Mesenteric fat pad (tissue), 1 donor: ENCODE measurements around the gene METTL17. TPM values are rescaled to one million over a fixed set of nuclear protein-coding genes. Genes with fewer than 3 reads are reported as not detected.
"Not testable (repeated sequence)": the region's sequence is repeated elsewhere in the genome, so short reads cannot be mapped to it uniquely, and the experiment has no call there.

Experiments used
- DNase-seq: peaks from one replicate; pipeline ENCODE4 v3.0.0-alpha.2; 2020; ENCODE audit warnings: low spot score
- total RNA-seq: library from RNA; stranded (reverse); fragmentation: NEBNext Ultra II Directional; extraction: Animal tissue kit (Norgen Biotek cat#: 25700); gene quantifications from one replicate; pipeline ENCODE4 v1.2.1, GENCODE V29; 2021
- donor health status: DM: yes; HTN: yes; CAD: no.

Gene METTL17
- total RNA-seq, 1 donor from 2014 or later: 31.6 TPM

DNA sequence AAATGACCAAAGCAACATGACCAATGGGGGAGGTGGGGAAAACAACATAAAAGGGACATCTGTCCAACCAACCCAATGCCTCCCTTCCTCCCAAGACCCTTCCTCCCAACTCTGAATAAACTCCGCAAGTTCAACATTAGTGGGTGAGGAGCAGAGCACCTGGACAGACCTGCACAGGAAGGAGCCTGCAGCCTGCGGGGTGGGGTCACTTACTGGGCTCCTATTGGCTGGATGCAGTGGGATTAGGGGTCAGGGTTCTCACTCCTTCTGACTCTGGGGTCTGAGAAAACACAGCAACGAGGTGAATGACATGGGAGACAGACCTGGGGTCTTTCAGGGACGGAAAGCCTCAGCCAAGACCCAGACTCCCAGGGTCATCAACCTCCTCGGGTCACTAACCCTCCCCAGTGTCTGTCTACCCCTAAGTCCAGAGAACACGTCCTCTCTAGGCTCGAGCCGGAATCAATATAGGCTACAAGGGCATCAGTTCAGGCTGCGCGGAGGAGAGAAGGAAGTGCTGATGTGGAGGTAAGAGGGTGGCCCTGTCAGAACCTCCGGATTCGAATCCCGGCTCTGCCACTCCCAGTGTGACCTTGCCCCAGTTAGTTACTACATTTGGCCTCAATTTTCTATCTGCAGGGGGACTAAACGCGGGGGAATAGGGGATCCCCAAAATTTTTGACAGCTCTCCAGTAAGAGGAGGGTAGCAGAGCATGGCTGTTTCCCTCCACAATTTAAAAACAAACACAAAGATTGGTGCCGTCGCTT is 34.2 kb downstream of the METTL17 start:
- no peak for DNase-seq

DNA sequence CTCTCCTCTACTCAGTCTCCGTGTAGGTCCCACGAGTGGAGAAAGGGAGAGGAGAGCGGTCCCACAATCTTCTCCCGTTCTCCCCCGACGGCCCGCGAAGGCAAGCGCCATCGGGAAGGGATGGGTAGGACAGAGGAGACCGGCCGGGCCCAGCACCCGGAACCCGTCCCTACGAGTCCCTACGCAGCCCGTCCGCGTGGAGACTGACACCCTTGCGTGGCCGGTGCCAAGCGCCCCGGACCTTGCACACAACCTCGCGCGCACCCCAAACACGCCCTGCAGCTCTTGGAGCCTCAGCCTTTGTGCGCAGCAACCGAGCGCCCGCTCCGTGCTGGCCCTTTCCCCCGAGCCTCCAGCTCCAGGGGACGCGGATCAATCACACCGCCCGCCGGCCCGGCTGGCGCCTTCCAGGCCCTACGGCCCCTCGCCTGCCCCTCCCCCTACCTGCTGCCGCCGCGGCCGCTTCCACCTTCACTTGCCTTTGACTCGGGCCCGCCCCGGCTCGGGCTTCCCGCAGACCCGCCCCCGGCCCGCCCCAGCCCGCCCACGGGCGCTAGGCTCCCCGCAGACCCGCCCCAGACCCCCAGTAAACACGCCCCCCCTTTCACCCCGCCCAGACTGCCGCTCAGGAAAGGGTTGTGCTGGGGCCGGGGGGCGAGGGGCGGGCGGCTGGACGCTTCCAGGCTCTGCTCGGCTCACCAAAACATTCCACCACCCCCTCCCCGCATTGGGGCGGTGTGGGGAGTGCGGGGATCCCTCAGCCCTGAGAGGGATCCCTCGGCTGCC is 35.0 kb downstream of the METTL17 start, which contains the start of gene NDRG2:
NDRG2 (minus strand) TSS at position 477 of the 786 bp plus-strand sequence. CDS start 1,746 bp downstream, outside the sequence.
- DNase-seq: no peak

DNA sequence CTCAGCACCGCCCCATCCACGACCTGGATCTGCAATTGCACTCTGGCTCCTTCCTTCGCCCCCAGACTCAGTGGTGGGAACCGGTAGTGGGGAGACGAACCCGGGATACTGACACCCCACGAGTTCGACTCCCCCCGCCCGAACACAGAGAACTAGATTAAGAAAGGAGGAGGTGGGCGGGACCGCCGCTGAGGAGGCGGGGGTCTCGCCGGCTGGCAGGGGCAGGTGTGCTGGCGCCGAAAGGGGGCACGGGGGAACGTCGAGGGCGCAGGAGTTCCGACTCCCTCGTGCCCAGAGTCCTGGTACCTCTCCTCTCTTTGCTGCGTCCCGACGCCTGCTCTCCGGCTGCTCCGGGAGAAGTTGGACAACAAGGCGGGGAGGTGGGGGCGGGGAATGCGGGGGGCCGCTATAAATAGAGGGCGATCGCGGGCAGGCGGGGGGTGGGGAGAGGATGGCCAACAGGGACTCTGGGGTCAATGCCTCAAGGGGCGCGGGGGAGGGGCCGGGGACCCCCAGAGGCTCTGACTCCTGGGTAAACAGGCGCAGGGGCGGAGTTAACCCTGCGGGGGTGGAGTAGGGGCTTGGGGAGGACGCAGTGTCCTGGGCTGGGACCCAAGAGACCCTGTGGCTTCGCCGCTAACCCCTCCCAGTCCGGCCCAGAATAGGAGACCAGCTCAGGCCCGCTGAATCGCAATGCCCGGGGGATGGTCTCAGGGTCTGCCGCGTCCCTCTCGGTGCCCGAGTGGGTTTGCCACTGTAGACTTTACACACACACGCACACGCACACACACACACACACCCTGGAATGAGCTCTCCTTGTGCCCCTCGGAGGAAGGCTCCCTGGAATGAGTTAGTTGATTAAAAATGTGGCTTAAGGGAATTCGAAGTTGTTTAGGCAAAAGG is 35.8 kb downstream of the METTL17 start:
- DNase-seq: no peak

DNA sequence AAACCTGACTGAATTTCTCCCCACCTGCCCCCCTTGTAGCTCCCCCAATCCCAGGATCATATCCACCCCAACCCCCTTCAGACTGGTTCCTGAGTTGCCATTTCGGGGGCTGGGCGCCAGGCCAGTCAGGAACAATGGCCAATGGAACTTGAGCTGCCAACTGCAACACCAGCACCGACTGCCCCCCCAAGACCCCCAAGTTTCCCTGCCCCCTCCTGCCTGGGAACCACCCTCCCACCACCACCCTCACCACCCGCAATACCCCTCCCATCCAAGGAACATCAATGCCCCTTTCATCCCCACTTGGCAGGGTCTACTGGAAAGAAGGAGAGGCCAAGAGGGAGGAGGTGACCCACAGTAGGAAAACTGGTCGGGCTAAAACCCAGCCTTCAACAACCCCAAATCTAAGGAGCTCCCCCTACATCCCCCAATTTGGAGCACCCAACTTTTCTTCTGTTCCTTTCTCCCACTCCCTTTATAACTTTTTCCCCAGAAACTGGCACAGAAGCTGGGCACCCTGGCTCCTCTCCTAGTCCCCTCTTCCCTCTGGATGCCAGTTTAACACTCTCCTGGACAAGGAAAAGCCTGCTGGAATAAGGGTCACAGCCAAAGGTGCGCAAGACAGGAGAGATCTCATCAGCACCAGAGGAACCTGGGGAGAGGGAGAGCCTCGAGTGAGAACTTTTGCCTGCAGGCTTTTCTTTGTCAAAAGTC is 36.7 kb downstream of the METTL17 start:
- no peak for DNase-seq

DNA sequence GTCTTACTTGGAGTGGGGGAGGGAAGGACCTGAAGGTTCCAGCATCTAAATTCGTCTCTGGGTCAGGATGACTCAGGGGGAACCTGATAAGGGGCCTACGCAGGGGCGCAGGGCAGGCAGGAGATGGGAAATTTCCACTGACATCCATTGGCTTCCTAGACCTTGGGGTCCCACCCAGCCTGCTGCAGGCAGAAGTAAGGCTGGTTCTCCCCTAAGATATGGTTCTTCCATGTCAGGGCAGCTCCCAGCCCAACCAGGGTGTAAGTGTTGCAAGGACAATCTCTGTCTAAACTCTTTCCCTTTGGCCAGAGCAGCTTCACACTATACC is 37.2 kb downstream of the METTL17 start:
- DNase-seq: no peak

- DNase-seq: no peak
Observed at GRCh38 chr14:21029917-21030316, 40.1 kb downstream of the METTL17 start, which contains the start of gene TPPP2. TSS of gene TPPP2 (plus strand) at chr14:21030217. CDS start at chr14:21030582, 365 bp downstream.

DNA sequence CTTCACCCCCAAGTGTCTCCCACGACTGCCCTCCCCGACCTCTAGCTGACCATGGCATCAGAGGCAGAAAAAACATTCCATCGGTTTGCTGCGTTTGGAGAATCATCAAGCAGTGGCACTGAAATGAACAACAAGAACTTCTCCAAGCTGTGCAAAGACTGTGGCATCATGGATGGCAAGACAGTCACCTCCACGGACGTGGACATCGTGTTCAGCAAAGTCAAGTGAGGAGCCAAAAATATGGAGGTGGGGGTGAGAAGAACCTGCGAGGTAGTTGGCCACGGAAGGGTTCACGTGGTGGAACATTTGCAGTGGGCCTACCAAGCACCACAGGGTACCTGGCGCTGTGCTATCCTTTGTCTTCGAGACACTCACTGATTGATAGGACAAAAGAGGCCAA is 40.8 kb downstream of the METTL17 start:
- DNase-seq: no peak

DNA sequence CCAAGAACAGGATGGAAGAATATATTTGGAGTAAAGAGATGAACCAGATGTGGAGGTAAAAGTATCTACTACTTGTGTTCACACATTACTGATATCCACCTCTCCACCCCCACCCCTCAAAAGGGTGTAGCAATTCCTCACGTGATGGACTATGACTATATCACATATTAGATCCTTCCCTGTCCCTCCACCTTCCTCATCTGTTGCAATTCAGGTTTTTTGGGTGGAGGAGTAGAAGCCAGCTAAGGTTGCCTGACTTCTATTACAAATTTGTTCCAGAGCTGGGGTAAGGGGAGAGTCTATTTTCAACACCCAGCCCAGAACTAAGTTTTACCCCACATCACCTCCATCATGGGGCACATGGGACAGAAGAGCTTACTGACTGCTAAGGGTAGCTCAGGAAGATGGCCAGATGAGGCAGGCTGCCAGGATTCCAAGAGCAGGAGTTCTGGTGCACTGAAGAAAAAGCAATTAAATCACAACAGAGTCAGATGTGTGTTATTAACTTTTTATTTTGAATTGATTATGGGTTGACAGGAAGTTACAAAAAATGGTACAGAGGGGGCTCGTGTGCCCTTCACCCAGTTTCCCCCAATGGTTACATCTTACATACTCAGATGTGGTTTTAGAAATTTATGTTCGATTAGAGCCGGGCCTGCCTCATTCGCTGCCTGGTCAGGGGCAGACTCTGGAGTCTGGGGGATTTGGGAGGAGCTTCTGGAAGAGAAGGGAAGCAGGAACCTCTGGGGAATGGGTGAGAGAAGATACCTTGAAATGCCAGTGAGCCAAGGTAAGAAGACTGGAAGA is 42.7 kb downstream of the METTL17 start:
- no peak for DNase-seq

- no peak for DNase-seq
Observed at GRCh38 chr14:21033133-21033698, 43.4 kb downstream of the METTL17 start.

GRCh38 chr14:21034707-21035106 is 44.9 kb downstream of the METTL17 start, which contains the start of gene RNASE13:
TSS of gene RNASE13 (minus strand) at chr14:21034807. CDS start at chr14:21034288, 519 bp downstream.
- no peak for DNase-seq

DNA sequence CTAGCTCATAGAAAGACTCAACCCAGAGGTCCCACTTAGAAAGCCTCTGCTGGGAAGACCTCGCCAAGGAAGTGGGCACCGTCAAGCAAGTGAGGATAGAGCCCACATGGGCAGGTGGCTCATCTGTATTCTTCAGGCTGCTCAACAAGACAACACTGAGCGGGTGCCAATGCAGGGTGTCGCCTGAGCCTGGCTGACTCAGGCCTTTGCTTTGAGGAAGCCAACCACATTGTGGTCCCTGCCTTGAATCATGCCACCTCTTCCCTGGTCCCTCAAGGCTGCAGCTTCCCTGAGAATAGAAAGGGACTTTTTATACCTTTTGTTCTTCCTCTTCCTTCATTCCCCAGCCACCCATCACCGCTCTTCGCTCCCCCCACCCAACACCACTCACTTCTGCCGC is 47.0 kb downstream of the METTL17 start:
- DNase-seq: no peak

- no peak for DNase-seq
Observed at GRCh38 chr14:21037156-21037555, 47.4 kb downstream of the METTL17 start.

- DNase-seq: no peak
Observed at GRCh38 chr14:21038441-21039422, 49.0 kb downstream of the METTL17 start.

GRCh38 chr14:21039585-21040369 is 50.0 kb downstream of the METTL17 start:
- no peak for DNase-seq

DNA sequence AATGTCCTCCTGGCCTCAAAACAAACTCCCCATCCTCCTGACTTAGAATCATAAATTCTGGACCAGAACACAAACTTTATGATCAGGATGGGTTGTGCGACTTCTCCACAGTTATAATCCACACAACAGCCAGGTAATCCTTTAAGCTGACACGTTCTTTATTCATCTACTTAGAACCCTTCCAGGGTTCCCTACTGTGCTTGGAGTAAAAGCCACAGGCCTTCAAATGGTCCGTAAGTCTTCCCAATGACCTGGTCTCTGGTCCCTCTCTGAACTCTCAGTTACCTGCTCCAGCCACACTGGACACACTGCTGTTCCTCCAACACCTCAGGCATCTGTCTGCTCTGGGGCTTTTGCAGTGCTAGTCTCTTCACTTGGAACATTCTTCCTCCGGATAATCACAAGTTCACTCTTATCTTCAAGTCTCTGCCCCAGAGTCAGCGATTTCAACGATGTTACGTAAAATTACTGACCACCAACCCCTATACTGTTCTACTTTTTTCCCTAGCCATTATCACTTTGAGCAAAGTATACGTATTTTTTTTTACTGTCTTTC is 50.7 kb downstream of the METTL17 start:
- DNase-seq: no peak

DNA sequence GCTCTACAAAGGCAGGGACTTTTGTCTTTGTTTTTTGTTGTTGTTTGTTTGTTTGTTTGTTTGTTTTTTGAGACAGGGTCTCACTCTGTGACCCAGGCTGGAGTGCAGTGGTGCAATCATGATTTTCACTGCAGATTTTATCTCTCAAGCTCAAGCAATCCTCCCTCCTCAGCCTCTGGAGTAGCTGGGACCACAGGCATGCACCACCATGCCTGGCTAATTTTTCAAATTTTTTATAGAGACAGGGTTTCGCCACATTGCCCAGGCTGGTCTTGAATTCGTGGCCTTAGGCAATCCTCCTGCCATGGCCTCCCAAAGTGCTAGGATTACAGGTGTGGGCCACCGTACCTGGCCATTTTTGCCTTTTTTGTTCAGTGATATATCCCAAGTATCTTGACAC is 51.2 kb downstream of the METTL17 start:
- DNase-seq: not testable (repeated sequence)
